Measurements from ENCODE around the gene GCAT.
A peak's percentile ranks its signal among the peaks of the same experiment; 100 is the strongest.

Gene GCAT

DNA sequence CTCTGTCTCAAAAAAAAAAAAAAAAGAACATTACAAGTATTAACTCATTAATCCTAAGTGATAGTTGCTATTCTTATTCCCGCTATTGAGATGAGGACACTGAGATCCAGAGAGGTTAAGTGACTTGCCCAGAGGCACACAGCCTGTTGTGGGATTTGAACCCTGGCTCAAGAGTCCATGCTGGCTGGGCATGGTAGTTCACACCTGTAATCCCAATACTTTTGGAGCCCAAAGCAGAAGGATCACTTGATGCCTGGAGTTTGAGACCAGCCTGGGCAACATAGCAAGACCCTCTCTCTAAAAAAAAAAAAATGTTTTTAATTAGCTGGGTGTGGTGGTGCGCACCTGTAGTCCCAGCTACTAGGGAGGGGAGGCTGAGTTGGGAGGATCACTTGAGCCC, 4.1 kb downstream of the GCAT start:
- no peak for DNase-seq

DNA sequence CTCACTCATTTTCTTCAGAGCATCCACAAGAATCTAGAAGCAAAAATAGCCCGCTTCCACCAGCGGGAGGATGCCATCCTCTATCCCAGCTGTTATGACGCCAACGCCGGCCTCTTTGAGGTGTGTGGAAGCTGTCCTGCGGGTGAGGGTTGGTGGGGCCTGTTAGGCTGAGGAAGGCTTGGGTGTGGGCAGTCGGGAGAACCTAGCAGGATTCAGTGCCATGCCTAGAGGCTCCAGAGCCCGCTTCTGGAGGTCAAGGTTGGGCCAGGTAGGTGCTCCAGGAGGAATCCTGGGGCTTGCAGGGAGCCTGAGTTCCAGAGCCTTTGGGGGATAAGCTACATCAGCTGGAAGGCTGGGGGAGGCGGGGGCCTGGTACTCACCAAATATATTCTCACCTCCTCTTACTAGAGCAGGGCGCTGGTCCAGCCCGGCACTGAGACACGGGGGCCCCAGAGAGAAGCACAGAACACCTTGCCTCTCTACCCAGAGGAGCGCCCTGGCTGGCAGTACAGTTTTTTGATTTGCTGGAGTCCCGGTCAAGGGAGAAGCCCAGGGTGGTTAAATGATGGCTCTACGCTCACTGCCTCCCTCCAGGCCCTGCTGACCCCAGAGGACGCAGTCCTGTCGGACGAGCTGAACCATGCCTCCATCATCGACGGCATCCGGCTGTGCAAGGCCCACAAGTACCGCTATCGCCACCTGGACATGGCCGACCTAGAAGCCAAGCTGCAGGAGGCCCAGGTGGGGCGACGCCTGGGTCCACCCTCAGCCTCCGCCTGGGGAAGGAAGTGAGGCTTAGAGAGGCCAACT, 5.3 kb downstream of the GCAT start:
- DNase-seq = no peak

DNA sequence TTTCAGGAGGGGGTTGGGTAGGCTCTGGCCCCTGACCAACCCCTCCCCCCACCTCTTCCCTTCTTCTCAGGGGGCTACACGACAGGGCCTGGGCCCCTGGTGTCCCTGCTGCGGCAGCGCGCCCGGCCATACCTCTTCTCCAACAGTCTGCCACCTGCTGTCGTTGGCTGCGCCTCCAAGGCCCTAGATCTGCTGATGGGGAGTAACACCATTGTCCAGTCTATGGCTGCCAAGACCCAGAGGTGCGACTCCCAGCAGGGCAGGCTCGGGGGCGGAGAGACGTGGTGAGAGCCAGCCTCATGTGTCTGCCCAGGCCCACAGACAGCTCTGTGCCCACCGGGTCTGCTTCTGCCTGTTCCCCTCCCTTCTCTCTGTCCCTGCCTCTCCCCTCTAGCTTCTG, 7.9 kb downstream of the GCAT start:
- no peak for DNase-seq

DNA sequence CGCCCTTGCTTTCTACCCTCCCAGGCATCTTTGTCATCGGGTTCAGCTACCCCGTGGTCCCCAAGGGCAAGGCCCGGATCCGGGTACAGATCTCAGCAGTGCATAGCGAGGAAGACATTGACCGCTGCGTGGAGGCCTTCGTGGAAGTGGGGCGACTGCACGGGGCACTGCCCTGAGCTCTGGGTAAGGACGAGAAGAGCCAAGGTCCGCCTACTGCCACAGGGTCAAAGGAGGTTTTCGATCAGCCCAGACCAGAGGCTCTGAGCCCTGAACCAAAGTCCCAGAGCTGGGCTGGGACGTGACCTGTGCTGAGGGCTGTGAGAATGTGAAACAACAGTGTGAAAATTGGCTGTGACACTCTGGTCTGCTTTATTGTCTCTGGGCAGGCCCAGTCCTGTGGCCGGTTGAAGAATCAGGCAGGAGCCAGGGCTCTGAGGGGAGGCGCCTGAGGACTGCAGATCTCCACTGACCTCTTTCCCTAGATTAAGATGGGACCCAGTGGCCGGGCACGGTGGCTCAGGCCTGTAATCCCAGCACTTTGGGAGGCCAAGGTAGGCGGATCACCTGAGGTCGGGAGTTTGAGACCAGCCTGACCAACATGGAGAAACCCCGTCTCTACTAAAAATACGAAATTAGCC, 8.9 kb downstream of the GCAT start:
- DNase-seq = no peak

DNA sequence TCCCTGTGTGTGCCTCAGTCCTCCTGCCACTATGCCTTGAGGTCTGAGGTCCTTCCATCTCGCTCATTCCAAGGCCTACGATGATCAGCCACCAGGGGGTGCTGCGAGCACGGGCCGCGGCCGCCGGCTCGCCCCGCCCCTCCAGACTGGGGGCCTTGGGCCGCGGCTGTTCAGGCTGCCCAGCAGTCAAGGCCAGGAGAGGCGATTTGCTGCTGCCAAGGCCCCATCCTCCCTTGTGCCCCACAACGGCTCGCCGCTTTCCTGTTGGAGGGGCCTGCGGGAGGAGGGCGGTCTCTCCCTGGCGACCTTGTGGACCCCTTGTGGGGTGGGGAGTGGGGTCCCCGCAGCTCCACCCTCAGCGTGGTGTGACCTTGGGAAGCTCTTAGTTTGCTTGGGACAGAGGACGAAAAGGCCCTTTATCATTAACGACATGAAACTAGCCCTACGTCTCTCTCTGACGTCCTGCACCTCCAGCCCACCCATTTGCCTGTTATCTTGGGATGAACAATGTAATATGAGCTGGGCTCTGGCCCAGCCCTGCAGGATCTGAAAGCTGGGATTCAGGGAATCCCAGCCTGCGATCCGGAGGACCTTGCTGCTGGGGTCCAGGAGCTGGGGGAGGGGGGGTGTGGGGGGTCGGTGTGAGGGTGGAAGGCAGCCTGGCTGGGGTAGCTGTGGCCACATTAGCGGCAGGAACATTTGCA, 10.1 kb downstream of the GCAT start:
- DNase-seq = peak; percentile 83 to 92 (median 90)

DNA sequence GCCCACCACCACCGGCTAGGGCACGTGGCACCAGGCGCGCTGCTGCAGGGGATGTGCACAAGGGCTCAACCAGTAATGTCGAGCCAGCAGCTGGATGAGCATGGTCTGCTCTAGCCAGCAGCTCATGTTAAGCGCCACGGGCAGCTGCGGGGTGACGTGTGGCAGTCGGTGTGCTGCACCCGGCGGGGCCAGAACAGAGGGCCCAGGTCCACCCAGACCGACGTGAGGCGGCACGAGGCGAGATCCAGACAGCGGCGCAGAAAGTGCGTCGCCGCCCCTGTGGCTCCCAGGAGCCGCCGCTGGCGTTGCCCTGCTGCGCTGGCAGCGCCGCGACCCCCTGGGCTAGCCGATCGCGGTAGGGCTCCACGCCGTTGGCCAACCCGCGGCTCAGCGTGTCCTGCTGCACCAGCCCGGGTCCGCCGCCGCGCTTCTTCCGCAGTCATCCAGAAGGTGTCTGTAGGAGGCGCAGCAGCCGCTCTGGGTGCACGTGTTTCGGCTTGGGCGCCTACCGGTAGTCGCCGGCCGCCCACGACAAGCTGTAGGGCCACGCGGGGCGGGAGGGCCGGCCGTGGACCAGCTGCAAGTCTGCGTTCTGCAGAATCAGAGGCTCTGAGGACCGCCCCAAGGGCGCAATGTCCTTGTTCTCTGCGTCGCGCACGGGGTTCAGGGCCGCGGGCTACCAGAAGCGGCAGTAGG, 10.8 kb downstream of the GCAT start:
- DNase-seq = peak; percentile 75 to 93 (median 85)

DNA sequence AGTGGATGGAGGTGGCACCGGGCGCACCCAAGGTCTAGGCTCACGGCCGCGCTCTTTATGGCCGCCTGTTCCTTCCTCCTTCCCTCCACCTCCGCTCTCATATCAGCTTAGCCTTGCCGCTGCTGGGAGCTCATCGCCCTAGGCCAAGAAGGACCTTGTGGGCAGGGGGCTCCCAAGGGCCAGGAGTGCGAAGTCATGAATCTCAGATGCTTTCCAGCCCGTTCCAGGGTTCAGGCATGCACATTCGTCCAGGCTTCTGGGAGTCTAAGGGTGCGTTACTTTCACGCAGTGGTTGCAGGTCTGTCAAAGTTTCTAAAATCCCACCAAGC, 11.3 kb downstream of the GCAT start:
- no peak for DNase-seq

DNA sequence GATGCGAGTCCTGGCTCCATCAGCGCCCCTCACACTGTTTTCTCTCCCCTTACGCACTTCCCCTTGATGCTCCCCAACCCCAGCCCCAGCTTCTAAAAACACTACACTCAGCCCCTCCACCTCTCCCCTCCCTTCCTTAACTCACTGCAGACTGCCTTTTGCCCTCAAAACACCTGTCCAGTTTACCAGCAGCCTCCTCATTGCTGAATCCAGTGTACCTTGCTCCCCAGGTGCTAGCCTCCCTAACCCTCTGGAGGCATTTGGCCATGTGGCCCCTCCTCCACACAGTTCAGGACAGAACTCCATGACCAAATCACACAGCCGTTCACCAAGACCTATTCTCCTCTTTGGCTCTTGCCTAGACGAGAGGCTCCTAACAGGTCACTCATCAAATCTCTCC, 12.6 kb downstream of the GCAT start:
- DNase-seq = no peak

DNA sequence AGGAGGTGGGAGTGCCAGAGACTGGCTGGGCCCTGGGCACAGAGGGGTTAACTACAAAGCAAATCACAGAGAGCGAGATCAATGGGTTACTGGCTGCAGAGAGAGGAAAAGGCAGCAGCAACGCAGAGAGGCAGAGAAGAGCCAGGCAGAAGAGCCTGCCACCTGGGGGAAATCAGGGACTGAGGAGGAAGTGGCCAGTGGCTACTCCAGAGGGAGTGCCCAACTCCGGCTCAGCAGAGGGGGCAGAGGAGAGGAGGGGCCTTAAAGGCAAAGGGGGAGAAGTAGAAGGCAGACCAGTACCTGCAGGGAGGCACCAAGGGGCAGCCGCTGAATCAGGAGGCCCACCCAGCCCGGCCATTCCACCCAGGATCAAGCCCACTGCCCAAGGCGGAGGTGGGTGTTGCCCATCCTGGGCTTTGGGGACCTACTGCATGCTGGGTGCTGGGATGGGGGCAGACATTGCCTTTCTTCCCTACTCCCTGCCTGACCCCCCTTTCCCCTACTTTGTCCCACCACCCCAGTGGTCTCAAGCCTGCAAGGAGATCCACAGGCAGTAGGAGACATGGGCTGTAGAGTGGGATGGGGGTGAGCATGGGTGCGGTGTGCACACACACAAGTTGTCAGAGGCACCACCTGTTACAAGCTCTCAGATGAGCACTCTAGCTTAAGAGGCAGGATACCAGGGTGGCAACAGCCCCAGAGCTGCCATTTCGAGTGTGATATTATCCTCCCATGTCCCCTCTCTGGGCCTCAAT, 14.5 kb downstream of the GCAT start:
- DNase-seq = peak in 1 of 4 experiments; percentile 19

DNA sequence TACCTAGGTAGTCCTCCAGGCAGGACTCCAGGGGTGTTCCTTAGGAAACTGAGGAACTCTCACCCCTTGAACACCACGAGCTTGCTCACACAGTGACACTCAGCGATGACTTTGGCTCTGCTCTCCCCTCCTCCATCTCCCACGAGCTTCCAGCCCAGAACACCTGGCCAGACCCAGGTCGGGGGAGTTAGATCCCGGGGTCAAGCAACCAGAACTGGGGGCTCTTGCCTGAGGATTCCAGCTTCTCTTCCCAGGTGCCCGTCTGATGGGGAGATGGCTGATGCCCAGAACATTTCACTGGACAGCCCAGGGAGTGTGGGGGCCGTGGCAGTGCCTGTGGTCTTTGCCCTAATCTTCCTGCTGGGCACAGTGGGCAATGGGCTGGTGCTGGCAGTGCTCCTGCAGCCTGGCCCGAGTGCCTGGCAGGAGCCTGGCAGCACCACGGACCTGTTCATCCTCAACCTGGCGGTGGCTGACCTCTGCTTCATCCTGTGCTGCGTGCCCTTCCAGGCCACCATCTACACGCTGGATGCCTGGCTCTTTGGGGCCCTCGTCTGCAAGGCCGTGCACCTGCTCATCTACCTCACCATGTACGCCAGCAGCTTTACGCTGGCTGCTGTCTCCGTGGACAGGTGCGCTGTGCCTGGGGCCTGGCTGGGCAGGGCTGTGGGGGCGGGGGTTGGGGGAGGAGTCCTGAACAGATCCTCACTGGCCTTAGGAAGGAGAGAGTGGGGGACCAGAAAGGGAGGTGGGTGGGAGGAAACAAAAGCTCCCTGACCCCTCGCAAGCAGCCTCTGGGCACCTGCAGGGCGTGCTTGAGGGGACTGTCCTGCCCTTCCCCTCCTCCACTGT, 15.6 kb downstream of the GCAT start, which contains the start of gene GALR3:
GALR3 (plus strand) TSS at position 249 of the 852 bp plus-strand sequence; CDS start at position 274, 25 bp downstream.
- no peak for DNase-seq

DNA sequence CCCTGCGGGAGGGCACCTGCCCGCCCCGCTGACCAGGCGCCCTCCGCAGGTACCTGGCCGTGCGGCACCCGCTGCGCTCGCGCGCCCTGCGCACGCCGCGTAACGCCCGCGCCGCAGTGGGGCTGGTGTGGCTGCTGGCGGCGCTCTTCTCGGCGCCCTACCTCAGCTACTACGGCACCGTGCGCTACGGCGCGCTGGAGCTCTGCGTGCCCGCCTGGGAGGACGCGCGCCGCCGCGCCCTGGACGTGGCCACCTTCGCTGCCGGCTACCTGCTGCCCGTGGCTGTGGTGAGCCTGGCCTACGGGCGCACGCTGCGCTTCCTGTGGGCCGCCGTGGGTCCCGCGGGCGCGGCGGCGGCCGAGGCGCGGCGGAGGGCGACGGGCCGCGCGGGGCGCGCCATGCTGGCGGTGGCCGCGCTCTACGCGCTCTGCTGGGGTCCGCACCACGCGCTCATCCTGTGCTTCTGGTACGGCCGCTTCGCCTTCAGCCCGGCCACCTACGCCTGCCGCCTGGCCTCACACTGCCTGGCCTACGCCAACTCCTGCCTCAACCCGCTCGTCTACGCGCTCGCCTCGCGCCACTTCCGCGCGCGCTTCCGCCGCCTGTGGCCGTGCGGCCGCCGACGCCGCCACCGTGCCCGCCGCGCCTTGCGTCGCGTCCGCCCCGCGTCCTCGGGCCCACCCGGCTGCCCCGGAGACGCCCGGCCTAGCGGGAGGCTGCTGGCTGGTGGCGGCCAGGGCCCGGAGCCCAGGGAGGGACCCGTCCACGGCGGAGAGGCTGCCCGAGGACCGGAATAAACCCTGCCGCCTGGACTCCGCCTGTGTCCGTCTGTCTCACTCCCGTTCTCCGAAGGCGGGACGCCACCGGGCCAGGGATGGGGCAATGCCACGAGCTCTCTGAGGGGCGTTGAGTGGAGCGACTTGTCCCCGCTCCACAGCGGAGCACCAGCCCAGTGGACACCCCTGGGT, 17.2 kb downstream of the GCAT start:
- peak in 3 of 4 experiments; percentile 26 to 69 (median 63) for DNase-seq

DNA sequence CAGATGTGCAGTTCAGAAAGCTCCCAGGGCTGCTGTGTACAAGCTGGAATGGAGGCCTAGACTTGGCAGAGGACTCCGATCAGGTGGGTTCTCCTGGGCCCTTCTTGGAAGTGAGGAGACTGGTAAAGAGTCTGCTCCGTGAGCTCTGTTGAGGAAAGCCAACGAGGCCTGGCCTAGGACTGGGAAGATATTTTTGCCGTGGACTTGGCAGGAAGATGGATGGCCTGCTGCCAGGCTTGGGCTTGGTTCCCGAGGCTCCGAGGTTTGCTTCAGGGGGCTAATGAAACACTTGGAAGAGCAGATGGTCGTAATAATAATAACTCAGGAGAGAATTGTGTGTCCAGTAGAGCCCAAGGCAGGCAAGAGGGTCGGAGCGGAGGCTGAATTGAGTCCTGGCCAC, 19.3 kb downstream of the GCAT start:
- no peak for DNase-seq

DNA sequence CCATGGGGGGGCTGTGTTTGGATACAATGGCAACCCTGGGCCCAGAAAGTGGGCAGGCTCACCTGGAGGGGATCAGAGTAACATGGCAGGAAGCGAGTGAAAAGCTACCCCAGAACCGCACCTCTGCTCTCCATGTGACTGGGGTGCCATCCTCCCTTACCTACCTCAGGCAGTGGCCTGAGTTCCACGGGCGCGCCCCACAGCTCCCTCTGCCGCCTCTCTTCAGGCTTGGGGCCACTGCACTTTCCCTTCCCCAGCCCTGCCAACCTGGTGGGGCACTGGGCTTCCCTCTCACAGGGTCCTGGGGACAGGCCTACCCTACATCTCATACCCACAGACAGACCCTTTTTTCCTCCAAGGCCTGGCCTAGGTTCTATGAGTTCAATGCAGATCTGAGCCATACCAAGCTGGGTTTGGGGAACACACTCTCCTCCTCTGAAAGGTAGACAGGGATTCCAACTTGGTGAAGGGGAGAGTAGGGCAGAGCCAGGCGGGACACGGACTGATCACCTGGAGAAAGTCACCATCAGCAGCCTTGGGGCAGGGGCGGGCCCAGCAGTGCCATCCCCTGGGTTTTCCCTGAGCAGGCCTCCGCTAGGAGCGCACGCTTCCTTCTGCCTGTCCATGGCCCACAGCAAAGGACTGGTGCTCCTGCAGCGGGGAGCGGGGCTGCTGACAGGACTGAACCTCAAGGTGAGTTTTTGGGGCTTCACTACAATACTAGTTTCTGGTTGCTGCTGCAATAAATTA, 22.5 kb downstream of the GCAT start:
- DNase-seq = no peak

DNA sequence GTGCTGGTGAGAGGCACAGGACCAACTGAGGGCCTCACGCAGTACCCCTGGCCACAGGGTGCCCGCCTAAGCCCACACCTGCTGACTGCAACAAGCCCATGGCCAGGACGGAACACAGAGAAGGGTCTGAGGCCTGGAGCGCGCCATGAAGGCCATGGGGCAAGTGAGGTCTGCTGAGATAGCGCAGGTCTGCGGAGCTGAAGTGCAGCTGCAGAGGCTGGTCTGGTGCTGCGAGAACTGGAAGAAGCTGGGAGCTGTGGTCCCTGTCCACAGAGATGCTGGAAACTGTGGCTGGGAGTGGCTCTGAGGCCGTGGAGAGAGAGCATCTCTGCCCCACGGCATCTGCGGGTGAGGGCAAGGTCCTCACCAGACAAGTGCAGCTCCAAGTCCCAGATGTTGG, 23.7 kb downstream of the GCAT start:
- DNase-seq = no peak

DNA sequence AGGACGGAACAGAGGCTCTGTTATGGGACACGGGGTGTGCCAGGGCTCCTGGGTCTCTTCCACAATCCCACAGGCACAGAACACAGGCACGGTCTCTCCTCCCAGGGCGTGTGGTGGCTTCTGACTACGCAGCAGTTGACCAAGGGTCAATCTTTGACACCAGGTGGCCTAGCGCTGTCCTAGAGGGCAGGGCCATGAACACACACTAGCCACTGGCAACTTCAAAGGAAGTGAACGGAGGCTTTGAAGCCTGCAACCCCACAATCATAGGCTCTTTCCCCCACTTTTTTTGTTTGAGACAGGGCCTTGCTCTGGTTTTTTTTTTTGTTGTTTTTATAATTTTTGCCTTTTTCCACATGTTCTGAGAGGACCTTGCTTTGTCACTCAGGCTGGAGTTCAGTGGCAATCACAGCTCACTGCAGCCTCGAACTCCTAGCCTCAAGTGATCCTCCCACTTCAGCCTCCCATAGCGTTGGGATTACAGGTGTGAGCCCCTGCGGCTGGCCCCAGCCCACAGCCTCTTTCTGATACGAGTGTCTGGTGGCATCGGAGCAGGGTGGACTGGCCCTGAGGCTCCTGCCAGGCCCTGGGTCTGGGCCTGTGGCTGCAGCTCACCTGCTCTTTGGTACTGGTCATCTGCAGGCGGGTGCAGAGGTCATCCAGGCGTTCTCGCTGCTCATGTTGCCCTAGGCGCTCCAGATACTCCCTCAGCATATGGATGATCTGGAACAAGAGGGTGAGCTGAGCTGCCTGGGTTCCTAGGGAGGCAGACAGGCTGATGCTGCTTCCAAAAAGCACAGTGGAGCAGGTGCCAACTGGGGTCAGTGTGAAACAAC, 24.5 kb downstream of the GCAT start:
- DNase-seq = no peak

DNA sequence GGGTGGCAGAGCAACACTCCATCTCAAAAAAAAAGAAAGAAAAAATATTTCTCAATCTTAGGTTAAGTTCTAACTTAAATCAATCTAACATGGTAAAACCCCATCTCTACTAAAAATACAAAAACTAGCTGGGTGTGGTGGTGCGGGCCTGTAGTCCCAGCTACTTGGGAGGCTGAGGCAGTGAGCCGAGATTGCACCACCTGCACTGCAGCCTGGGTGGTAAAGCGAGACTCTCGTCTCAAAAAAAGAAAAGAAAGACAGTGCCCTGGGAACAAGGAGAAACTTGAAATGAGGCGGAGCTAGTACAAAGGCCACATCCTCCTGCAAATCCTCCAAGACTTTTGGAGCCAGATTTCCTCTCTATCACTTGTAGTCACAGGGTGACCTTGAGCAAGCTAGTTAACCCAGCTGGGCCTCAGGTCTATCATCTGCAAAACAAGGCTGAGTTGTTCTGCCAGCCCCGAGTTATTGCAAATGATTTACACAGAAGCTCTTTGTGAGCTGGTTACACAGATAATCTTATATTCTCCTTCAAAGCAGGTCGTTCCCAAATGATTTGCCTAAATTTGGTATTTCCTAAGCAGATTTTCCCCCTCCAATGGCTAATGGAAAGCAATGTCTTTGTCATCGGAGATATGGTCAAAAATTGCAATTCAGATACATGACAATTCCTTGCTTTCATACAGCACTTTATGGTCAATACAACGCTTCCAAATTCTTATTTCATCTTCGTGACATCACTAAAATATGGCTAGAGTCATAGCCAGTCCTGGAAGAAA, 34.5 kb downstream of the GCAT start:
- DNase-seq = no peak

DNA sequence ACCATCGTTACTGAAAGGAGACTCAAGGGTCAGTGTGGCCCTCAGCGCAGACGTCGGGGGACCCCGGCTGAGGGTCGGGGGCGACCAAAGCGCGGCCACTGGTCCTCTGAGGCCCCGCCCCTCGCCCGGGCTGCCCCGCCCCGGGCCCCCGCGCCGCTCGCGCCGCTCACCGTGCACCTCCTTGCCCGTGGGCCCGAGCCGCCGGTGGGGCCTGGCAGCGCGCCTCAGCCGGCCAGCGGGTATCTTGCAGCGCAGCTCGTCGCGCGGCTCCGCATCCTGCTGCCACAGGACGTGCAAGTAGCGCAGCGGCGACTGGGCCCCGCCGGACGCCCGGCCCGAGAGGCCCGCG, 36.0 kb downstream of the GCAT start:
- DNase-seq = peak in 2 of 4 experiments; percentile 53 to 70

DNA sequence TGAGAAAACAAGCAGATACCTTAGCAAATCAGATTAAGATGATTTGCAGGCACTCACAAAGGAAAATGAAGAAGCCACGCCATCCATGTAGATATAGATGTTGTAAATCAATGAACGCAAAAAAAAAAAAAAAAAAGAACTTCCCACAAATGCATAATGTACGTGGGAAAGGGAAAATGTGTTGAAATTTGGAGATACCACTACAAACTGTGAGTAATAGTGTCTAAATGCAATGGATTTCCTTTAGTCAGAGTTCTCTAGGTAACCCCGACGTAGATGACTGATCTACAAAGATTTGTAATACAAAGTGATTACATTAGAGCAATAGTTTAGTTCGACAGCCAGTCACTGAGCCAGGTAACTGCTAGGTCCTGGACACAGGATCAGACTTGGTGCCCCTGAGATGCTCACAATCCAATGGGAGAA, 37.2 kb downstream of the GCAT start:
- DNase-seq = peak in 2 of 4 experiments; percentile 9 to 44

All from suppressor macrophage (primary cell).